HEK293 (cell line): Measurements from ENCODE around the gene RGS7.

ENCODE experiments used
- CTCF ChIA-PET: fragments of 350-600 bp; formaldehyde crosslinking; extraction: SDS; loops from one replicate; lab custom pipeline; 2021; ENCODE audit warnings: antibody characterized with exemption; lab: Yijun Ruan, JAX
- POLR2A ChIA-PET: fragments of 300-600 bp; formaldehyde crosslinking; extraction: SDS; loops from one replicate; lab custom pipeline; 2020; ENCODE audit warnings: antibody characterized with exemption, inconsistent platforms; lab: Yijun Ruan, JAX
- H3K27ac ChIP-seq: fragments of 200-500 bp; sonication (Bioruptor generic); 2 replicates; pipeline ENCODE4 v1.5.1; 2014; ENCODE audit warnings: low read depth, low read length, control low read depth, inconsistent platforms; ENCODE audit errors: extremely low read depth
- H3K36me3 ChIP-seq, 2 experiments: fragments of 200-500 bp in 1 of 2; sonication (Bioruptor generic) in 1 of 2; 1 replicate in 1 of 2; 2 replicates in 1 of 2; pipeline ENCODE4 v1.5.1; 2014 to 2017; ENCODE audit warnings: inconsistent platforms in 2 of 2, low read length in 2 of 2; ENCODE audit not compliant: control insufficient read depth in 2 of 2, insufficient read depth in 1 of 2
- H3K4me1 ChIP-seq: fragments of 200-500 bp; sonication (Bioruptor generic); 2 replicates; pipeline ENCODE4 v1.5.1; 2014; ENCODE audit warnings: mild to moderate bottlenecking, low read length, inconsistent platforms; ENCODE audit not compliant: control insufficient read depth, insufficient read depth
- H3K4me3 ChIP-seq: 2 replicates; pipeline ENCODE4 v1.5.1; 2011; ENCODE audit warnings: low read depth, mild to moderate bottlenecking, control low read depth, low read length, moderate library complexity
- H3K9me3 ChIP-seq: fragments of 200-500 bp; sonication (Bioruptor generic); 2 replicates; pipeline ENCODE4 v1.5.1; 2014; ENCODE audit warnings: low read depth, low read length, inconsistent platforms; ENCODE audit not compliant: control insufficient read depth, insufficient read depth
- HIC1 ChIP-seq: fragments of 450-650 bp; formaldehyde crosslinking; IDR thresholded peaks from 2 replicates; pipeline ENCODE4 v1.5.1; 2016; ENCODE audit warnings: missing biosample characterization, missing genetic modification characterization
- KLF10 ChIP-seq: fragments of 450-650 bp; IDR thresholded peaks from 2 replicates; pipeline ENCODE4 v1.5.1; 2018; ENCODE audit warnings: missing biosample characterization, mild to moderate bottlenecking, missing genetic modification characterization
- MYNN ChIP-seq: fragments of 450-650 bp; formaldehyde crosslinking; IDR thresholded peaks from 2 replicates; pipeline ENCODE4 v1.5.1; 2016; ENCODE audit warnings: missing biosample characterization, missing genetic modification characterization, borderline replicate concordance
- PBX3 ChIP-seq: sonication (generic); formaldehyde crosslinking; IDR thresholded peaks from 2 replicates; pipeline ENCODE4 v1.8.1; 2022; ENCODE audit warnings: mild to moderate bottlenecking, moderate library complexity, missing genetic modification reagents
- PRDM1 ChIP-seq: fragments of 450-650 bp; formaldehyde crosslinking; IDR thresholded peaks from 2 replicates; pipeline ENCODE4; 2016; ENCODE audit warnings: missing biosample characterization, missing genetic modification characterization
- REPIN1 ChIP-seq: fragments of 450-650 bp; formaldehyde crosslinking; IDR thresholded peaks from 2 replicates; pipeline ENCODE4 v1.5.1; 2017; ENCODE audit warnings: missing biosample characterization, missing genetic modification characterization, low read depth
- ZBTB1 ChIP-seq: fragments of 450-650 bp; formaldehyde crosslinking; IDR thresholded peaks from 2 replicates; pipeline ENCODE4 v1.5.1; 2016; ENCODE audit warnings: missing biosample characterization, missing genetic modification characterization
- ZBTB20 ChIP-seq: fragments of 450-650 bp; formaldehyde crosslinking; IDR thresholded peaks from 2 replicates; pipeline ENCODE4 v1.5.1; 2016; ENCODE audit warnings: missing biosample characterization, missing genetic modification characterization
- ZBTB48 ChIP-seq: fragments of 450-650 bp; formaldehyde crosslinking; IDR thresholded peaks from 2 replicates; pipeline ENCODE4 v1.5.1; 2016; ENCODE audit warnings: missing biosample characterization, missing genetic modification characterization
- ZNF140 ChIP-seq: fragments of 450-650 bp; formaldehyde crosslinking; IDR thresholded peaks from 2 replicates; pipeline ENCODE4 v1.5.1; 2016; ENCODE audit warnings: missing biosample characterization, missing genetic modification characterization
- ZNF146 ChIP-seq: fragments of 450-650 bp; formaldehyde crosslinking; IDR thresholded peaks from 2 replicates; pipeline ENCODE4 v1.5.1; 2016; ENCODE audit warnings: missing biosample characterization, missing genetic modification characterization
- ZNF16 ChIP-seq: fragments of 450-650 bp; formaldehyde crosslinking; IDR thresholded peaks from 2 replicates; pipeline ENCODE4 v1.5.1; 2016; ENCODE audit warnings: low read depth, missing biosample characterization, missing genetic modification characterization
- ZNF2 ChIP-seq: fragments of 450-650 bp; formaldehyde crosslinking; IDR thresholded peaks from 2 replicates; pipeline ENCODE4 v1.5.1; 2016; ENCODE audit warnings: missing biosample characterization, missing genetic modification characterization
- ZNF311 ChIP-seq: fragments of 450-650 bp; formaldehyde crosslinking; IDR thresholded peaks from 2 replicates; pipeline ENCODE4 v1.5.1; 2017; ENCODE audit warnings: missing biosample characterization, missing genetic modification characterization, borderline replicate concordance
- ZNF335 ChIP-seq: fragments of 450-650 bp; formaldehyde crosslinking; conservative IDR thresholded peaks from 2 replicates; pipeline ENCODE4 v1.5.1; 2016; ENCODE audit warnings: missing biosample characterization, missing genetic modification characterization
- ZNF350 ChIP-seq: fragments of 450-650 bp; formaldehyde crosslinking; IDR thresholded peaks from 2 replicates; pipeline ENCODE4 v1.5.0; 2017; ENCODE audit warnings: missing biosample characterization, mild to moderate bottlenecking, missing genetic modification characterization
- ZNF37A ChIP-seq: fragments of 450-650 bp; IDR thresholded peaks from 2 replicates; pipeline ENCODE4 v1.5.1; 2018; ENCODE audit warnings: missing biosample characterization, missing genetic modification characterization
- ZNF423 ChIP-seq: fragments of 450-650 bp; formaldehyde crosslinking; IDR thresholded peaks from 2 replicates; pipeline ENCODE4 v1.5.1; 2016; ENCODE audit warnings: missing biosample characterization, missing genetic modification characterization
- ZNF48 ChIP-seq: fragments of 450-650 bp; formaldehyde crosslinking; IDR thresholded peaks from 2 replicates; pipeline ENCODE4 v1.5.1; 2016; ENCODE audit warnings: missing biosample characterization, missing genetic modification characterization
- ZNF560 ChIP-seq: fragments of 450-650 bp; formaldehyde crosslinking; IDR thresholded peaks from 2 replicates; pipeline ENCODE4 v1.5.1; 2017; ENCODE audit warnings: missing biosample characterization, missing genetic modification characterization, borderline replicate concordance
- ZNF596 ChIP-seq: fragments of 450-650 bp; IDR thresholded peaks from 2 replicates; pipeline ENCODE4 v1.5.0; 2018; ENCODE audit warnings: missing biosample characterization, mild to moderate bottlenecking, missing genetic modification characterization, moderate library complexity
- ZNF610 ChIP-seq: fragments of 450-650 bp; formaldehyde crosslinking; IDR thresholded peaks from 2 replicates; pipeline ENCODE4 v1.5.1; 2016; ENCODE audit warnings: missing biosample characterization, missing genetic modification characterization, borderline replicate concordance
- ZNF629 ChIP-seq: fragments of 450-650 bp; formaldehyde crosslinking; IDR thresholded peaks from 2 replicates; pipeline ENCODE4 v1.5.1; 2017; ENCODE audit warnings: missing biosample characterization, missing genetic modification characterization
- ZNF639 ChIP-seq: fragments of 450-650 bp; formaldehyde crosslinking; IDR thresholded peaks from 2 replicates; pipeline ENCODE4 v1.5.1; 2016; ENCODE audit warnings: missing biosample characterization, missing genetic modification characterization
- TF ChIP-seq, protein P1 (sequence below): fragments of 450-650 bp; formaldehyde crosslinking; IDR thresholded peaks from 2 replicates; pipeline ENCODE4 v1.5.1; 2016; ENCODE audit warnings: missing biosample characterization, missing genetic modification characterization
- TF ChIP-seq, protein P2 (sequence below): IDR thresholded peaks from 2 replicates; pipeline ENCODE4 v1.6.1; 2011; ENCODE audit warnings: mild to moderate bottlenecking, low read depth, low read length, borderline replicate concordance
- TF ChIP-seq, protein P3 (sequence below): fragments of 450-650 bp; formaldehyde crosslinking; IDR thresholded peaks from 2 replicates; pipeline ENCODE4 v1.5.1; 2016; ENCODE audit warnings: missing biosample characterization, missing genetic modification characterization

The RGS7 gene

DNA sequence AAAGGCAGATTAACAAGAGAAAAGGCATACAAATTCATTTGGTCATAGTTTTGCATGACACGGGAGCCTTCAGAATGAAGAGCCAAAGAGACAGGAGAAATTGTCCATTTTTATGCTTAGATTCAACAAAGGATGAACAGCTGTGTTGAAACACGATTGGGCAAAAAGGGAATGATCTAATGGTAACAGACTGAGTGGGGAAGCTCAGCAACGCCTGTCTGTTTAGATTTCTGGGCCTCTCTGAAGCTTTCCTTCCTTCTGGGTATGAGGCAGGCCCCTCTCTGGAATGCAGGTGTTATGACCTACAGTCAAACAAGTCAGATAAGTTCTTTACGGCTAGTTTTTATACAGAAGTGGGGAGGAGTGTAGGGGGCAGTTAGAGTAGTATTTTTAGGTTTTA lies 154.6 kb downstream of the RGS7 start:
- TF ChIP-seq PRDM1 (tag by site-specific recombination) (no peak), ZNF350 (no peak), KLF10 (tag by site-specific recombination) (no peak), ZNF596 (tag by site-specific recombination) (no peak), REPIN1 (tag by site-specific recombination) (no peak), ZNF37A (tag by site-specific recombination) (no peak), ZNF16 (tag by site-specific recombination) (no peak), ZNF639 (no peak), ZNF146 (tag by site-specific recombination) (no peak), ZNF335 (tag by site-specific recombination) (no peak), ZNF140 (tag by site-specific recombination) (no peak), ZNF48 (tag by site-specific recombination) (no peak), ZNF2 (tag by site-specific recombination) (no peak), PBX3 (no peak), ZBTB1 (tag by site-specific recombination) (no peak), ZBTB20 (no peak), ZNF311 (tag by site-specific recombination) (no peak), ZNF423 (tag by site-specific recombination) (no peak), MYNN (tag by site-specific recombination) (no peak)
- TF ChIP-seq, protein P1, sequence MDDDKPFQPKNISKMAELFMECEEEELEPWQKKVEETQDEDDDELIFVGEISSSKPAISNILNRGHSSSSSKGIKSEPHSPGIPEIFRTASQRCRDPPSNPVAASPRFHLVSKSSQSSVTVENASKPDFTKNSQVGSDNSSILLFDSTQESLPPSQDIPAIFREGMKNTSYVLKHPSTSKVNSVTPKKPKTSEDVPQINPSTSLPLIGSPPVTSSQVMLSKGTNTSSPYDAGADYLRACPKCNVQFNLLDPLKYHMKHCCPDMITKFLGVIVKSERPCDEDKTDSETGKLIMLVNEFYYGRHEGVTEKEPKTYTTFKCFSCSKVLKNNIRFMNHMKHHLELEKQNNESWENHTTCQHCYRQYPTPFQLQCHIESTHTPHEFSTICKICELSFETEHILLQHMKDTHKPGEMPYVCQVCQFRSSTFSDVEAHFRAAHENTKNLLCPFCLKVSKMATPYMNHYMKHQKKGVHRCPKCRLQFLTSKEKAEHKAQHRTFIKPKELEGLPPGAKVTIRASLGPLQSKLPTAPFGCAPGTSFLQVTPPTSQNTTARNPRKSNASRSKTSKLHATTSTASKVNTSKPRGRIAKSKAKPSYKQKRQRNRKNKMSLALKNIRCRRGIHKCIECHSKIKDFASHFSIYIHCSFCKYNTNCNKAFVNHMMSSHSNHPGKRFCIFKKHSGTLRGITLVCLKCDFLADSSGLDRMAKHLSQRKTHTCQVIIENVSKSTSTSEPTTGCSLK, result no peak
- Histone ChIP-seq H3K4me1 (no peaks in the 10 kb centered on the region), H3K36me3 (no peaks in the 10 kb centered on the region), H3K9me3 (no peaks in the 10 kb centered on the region), H3K4me3 (no peak overlapping the region), H3K27ac (no peak overlapping the region)
- CTCF ChIA-PET, result no interaction called here
- POLR2A ChIA-PET, result no interaction called here

- H3K36me3 ChIP-seq, result no peaks in the 10 kb centered on the region
- POLR2A ChIA-PET, result no interaction called here
- TF ChIP-seq ZNF629 (tag by site-specific recombination) (no peak), ZNF610 (tag by site-specific recombination) (no peak), ZBTB48 (tag by site-specific recombination) (no peak), HIC1 (tag by site-specific recombination) (no peak), ZNF560 (no peak)
- TF ChIP-seq, protein P2, sequence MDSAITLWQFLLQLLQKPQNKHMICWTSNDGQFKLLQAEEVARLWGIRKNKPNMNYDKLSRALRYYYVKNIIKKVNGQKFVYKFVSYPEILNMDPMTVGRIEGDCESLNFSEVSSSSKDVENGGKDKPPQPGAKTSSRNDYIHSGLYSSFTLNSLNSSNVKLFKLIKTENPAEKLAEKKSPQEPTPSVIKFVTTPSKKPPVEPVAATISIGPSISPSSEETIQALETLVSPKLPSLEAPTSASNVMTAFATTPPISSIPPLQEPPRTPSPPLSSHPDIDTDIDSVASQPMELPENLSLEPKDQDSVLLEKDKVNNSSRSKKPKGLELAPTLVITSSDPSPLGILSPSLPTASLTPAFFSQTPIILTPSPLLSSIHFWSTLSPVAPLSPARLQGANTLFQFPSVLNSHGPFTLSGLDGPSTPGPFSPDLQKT, result no peak
- TF ChIP-seq, protein P3, sequence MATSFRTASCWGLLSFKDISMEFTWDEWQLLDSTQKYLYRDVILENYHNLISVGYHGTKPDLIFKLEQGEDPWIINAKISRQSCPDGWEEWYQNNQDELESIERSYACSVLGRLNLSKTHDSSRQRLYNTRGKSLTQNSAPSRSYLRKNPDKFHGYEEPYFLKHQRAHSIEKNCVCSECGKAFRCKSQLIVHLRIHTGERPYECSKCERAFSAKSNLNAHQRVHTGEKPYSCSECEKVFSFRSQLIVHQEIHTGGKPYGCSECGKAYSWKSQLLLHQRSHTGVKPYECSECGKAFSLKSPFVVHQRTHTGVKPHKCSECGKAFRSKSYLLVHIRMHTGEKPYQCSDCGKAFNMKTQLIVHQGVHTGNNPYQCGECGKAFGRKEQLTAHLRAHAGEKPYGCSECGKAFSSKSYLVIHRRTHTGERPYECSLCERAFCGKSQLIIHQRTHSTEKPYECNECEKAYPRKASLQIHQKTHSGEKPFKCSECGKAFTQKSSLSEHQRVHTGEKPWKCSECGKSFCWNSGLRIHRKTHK (tag by site-specific recombination), result no peak
Measured at GRCh38 chr1:241186716-241187115, 170.3 kb downstream of the RGS7 start.

More at GRCh38 chr1:241186716-241187115, 170.3 kb downstream of the RGS7 start:
- Histone ChIP-seq H3K4me1 (no peaks in the 10 kb centered on the region), H3K27ac (no peak overlapping the region), H3K4me3 (no peak overlapping the region), H3K9me3 (no peaks in the 10 kb centered on the region)
- CTCF ChIA-PET, result no interaction called here
